AG09309 (cell line): ENCODE measurements around the gene PROM2.
"Not testable (repeated sequence)": the region's sequence is repeated elsewhere in the genome, so short reads cannot be mapped to it uniquely, and the experiment has no call there.

Experiments used
- DNase-seq: peaks from one replicate; pipeline ENCODE4 v3.0.0-alpha.2; 2010; ENCODE audit warnings: low read depth
- H3K4me3 ChIP-seq: 2 replicates; pipeline ENCODE4 v1.5.1; 2011; ENCODE audit warnings: mild to moderate bottlenecking, low read depth, low read length, moderate library complexity; ENCODE audit not compliant: control insufficient read depth
- CTCF ChIP-seq: IDR thresholded peaks from 2 replicates; pipeline ENCODE4 v1.5.1; 2011; ENCODE audit warnings: mild to moderate bottlenecking, low read depth, low read length, inconsistent platforms; ENCODE audit not compliant: insufficient read depth, control insufficient read depth; ENCODE audit errors: missing control alignments

Gene PROM2

GRCh38 chr2:95238131-95238530 is 36.1 kb upstream of the PROM2 start:
- H3K4me3 ChIP-seq: no peak overlapping the region
- DNase-seq: no peak
- TF ChIP-seq CTCF: no peak

- TF ChIP-seq CTCF: no peak
- H3K4me3 ChIP-seq: no peak overlapping the region
- no peak for DNase-seq
These were observed 34.2 kb upstream of the PROM2 start for GRCh38 chr2:95240091-95240490.

GRCh38 chr2:95240556-95240955 is 33.7 kb upstream of the PROM2 start:
- no peak for DNase-seq
- no peak overlapping the region for H3K4me3 ChIP-seq
- TF ChIP-seq CTCF: no peak

- H3K4me3 ChIP-seq, DNase-seq: not testable (repeated sequence)
These were observed 32.2 kb upstream of the PROM2 start for GRCh38 chr2:95242084-95242483.

- no peak overlapping the region for H3K4me3 ChIP-seq
- DNase-seq: no peak
- no peak for TF ChIP-seq CTCF
These were observed 16.0 kb upstream of the PROM2 start for GRCh38 chr2:95258271-95258670.

GRCh38 chr2:95260028-95261023 is 13.9 kb upstream of the PROM2 start:
- no peak overlapping the region for H3K4me3 ChIP-seq
- no peak for TF ChIP-seq CTCF
- no peak for DNase-seq

- TF ChIP-seq CTCF: no peak
- no peak overlapping the region for H3K4me3 ChIP-seq
- no peak for DNase-seq
These were observed 12.6 kb upstream of the PROM2 start for GRCh38 chr2:95261602-95262001.
